HCT116 (cell line): ENCODE data around the gene DDOST. TPM values are rescaled to one million over a fixed set of nuclear protein-coding genes. Genes with fewer than 3 reads are reported as not detected.

Experiments used
- ATAC-seq: fragments of 200-7000 bp; cut with Tn5 transposase; 2 replicates; pipeline ENCODE4 v1.9.1; 2020; ENCODE audit warnings: mild to moderate bottlenecking, moderate library complexity
- BruUV-seq: library from RNA; stranded (reverse); fragments of 400-500 nt; replicated peaks from 2 replicates; lab custom pipeline; 2021; lab: Mats Ljungman, UMichigan
- CTCF ChIA-PET: fragments of 300-600 bp; sonication (Branson Sonifier 250); formaldehyde crosslinking; loops from one replicate; lab custom pipeline; 2021; ENCODE audit warnings: antibody characterized with exemption; lab: Charles Lee
- POLR2A ChIA-PET: fragments of 300-600, 350-600 bp; sonication (Branson Sonifier 250); formaldehyde crosslinking; loops from one replicate; lab custom pipeline; 2021; ENCODE audit warnings: antibody characterized with exemption; lab: Charles Lee
- RAD21 ChIA-PET, 2 experiments: fragments of 300-600 bp; sonication (Branson Sonifier 250); formaldehyde crosslinking; loops; one replicate each; lab custom pipeline; 2023; ENCODE audit warnings: low total read pairs in 2 of 2; ENCODE audit not compliant: uncharacterized antibody in 2 of 2, unreplicated experiment in 2 of 2, low non-redundant PET in 1 of 2; lab: Charles Lee
- DNase-seq: peaks from one replicate; pipeline ENCODE4 v3.0.0-alpha.2; 2010; ENCODE audit warnings: low read depth, low spot score
- H2AFZ ChIP-seq: fragments of 200-600 bp; shearing (Covaris generic), sonication (generic); 2 replicates; pipeline ENCODE4 v1.6.1; 2017; ENCODE audit warnings: low read depth, mixed run types, mixed read lengths, antibody characterized with exemption, low read length; ENCODE audit not compliant: poor library complexity, severe bottlenecking
- H3K27ac ChIP-seq: 2 replicates; pipeline ENCODE4 v1.5.1; 2012; ENCODE audit warnings: low read depth, low read length
- H3K27me3 ChIP-seq: fragments of 200-600 bp; sonication (generic); 2 replicates; pipeline ENCODE4 v1.6.1; 2016; ENCODE audit warnings: mixed run types, low read length, mixed read lengths; ENCODE audit not compliant: insufficient read depth
- H3K36me3 ChIP-seq, 2 experiments: fragments of 200-500 bp in 1 of 2; fragments of 200-600 bp in 1 of 2; sonication (Bioruptor generic) in 1 of 2; sonication (generic) in 1 of 2; 2 replicates each; pipeline versions ENCODE4 v1.5.1 to v1.6.1; 2014 to 2016; ENCODE audit warnings: low read length in 2 of 2, inconsistent platforms in 1 of 2, mixed read lengths in 1 of 2, mixed run types in 1 of 2; ENCODE audit not compliant: insufficient read depth in 2 of 2, control insufficient read depth in 1 of 2
- H3K4me1 ChIP-seq, 2 experiments: fragments of 200-600 bp in 1 of 2; sonication (generic) in 1 of 2; 2 replicates each; pipeline versions ENCODE4 v1.5.1 to v1.6.1; 2012 to 2017; ENCODE audit warnings: low read length in 2 of 2, inconsistent platforms in 1 of 2, mild to moderate bottlenecking in 1 of 2, mixed read lengths in 1 of 2, mixed run types in 1 of 2, moderate library complexity in 1 of 2; ENCODE audit not compliant: insufficient read depth in 2 of 2, control insufficient read depth in 1 of 2
- H3K4me2 ChIP-seq: fragments of 200-600 bp; sonication (generic); 2 replicates; pipeline ENCODE4 v1.6.1; 2017; ENCODE audit warnings: mixed run types, low read length, mixed read lengths
- H3K4me3 ChIP-seq, 2 experiments: fragments of 200-600 bp in 1 of 2; sonication (generic) in 1 of 2; replicated peaks in 1 of 2; 2 replicates each; pipeline ENCODE4 v1.5.1; 2011 to 2016; ENCODE audit warnings: low read length in 2 of 2, control low read depth in 1 of 2, low read depth in 1 of 2, mild to moderate bottlenecking in 1 of 2, mixed read lengths in 1 of 2, mixed run types in 1 of 2
- H3K79me2 ChIP-seq: fragments of 200-600 bp; sonication (generic); 2 replicates; pipeline ENCODE4 v1.6.1; 2017; ENCODE audit warnings: mild to moderate bottlenecking, mixed run types, low read length, moderate library complexity, mixed read lengths; ENCODE audit not compliant: insufficient read depth
- H3K9ac ChIP-seq: fragments of 200-600 bp; sonication (generic); 2 replicates; pipeline ENCODE4 v1.6.1; 2016; ENCODE audit warnings: low read length, mixed read lengths
- H3K9me2 ChIP-seq: fragments of 200-600 bp; sonication (generic), shearing (Covaris generic); 2 replicates; pipeline ENCODE4 v1.6.1; 2017; ENCODE audit warnings: mixed run types, mild to moderate bottlenecking, moderate library complexity; ENCODE audit not compliant: insufficient read depth
- H3K9me3 ChIP-seq, 2 experiments: fragments of 200-500 bp in 1 of 2; fragments of 200-600 bp in 1 of 2; sonication (Bioruptor generic) in 1 of 2; sonication (generic) in 1 of 2; 2 replicates each; pipeline ENCODE4 v1.6.1; 2014 to 2017; ENCODE audit warnings: low read length in 2 of 2, mixed read lengths in 2 of 2, inconsistent platforms in 1 of 2, low read depth in 1 of 2, mild to moderate bottlenecking in 1 of 2, mixed run types in 1 of 2, moderate library complexity in 1 of 2; ENCODE audit not compliant: control insufficient read depth in 1 of 2, insufficient read depth in 1 of 2
- H4K20me1 ChIP-seq: fragments of 200-600 bp; sonication (generic), shearing (Covaris generic); 2 replicates; pipeline ENCODE4 v1.6.1; 2017; ENCODE audit warnings: mixed run types, mild to moderate bottlenecking, moderate library complexity; ENCODE audit not compliant: insufficient read depth
- CBX3 ChIP-seq: IDR thresholded peaks from 2 replicates; pipeline ENCODE4 v1.6.1; 2012; ENCODE audit warnings: low read depth
- CEBPB ChIP-seq: IDR thresholded peaks from 2 replicates; pipeline ENCODE4 v1.6.1; 2012; ENCODE audit warnings: low read depth
- EGR1 ChIP-seq: IDR thresholded peaks from 2 replicates; pipeline ENCODE4 v1.6.1; 2012; ENCODE audit warnings: low read depth
- ELF1 ChIP-seq: IDR thresholded peaks from 2 replicates; pipeline ENCODE4 v1.6.1; 2012; ENCODE audit warnings: low read depth, borderline replicate concordance
- EZH2 ChIP-seq: fragments of 200-600 bp; sonication (generic); IDR thresholded peaks from 2 replicates; pipeline ENCODE4 v1.6.1; 2017; ENCODE audit warnings: antibody characterized with exemption, mixed run types
- FOSL1 ChIP-seq: IDR thresholded peaks from 2 replicates; pipeline ENCODE4 v1.6.1; 2012; ENCODE audit warnings: low read depth
- JUND ChIP-seq: IDR thresholded peaks from 2 replicates; pipeline ENCODE4 v1.6.1; 2012
- POLR2A ChIP-seq: IDR thresholded peaks from 2 replicates; pipeline ENCODE4 v1.7.0; 2011; ENCODE audit warnings: borderline replicate concordance; ENCODE audit not compliant: insufficient read depth, insufficient read length; ENCODE audit errors: extremely low read depth
- RAD21 ChIP-seq: IDR thresholded peaks from 2 replicates; pipeline ENCODE4 v1.6.1; 2012; ENCODE audit warnings: low read depth, mild to moderate bottlenecking
- SIN3A ChIP-seq: IDR thresholded peaks from 2 replicates; pipeline ENCODE4 v1.6.1; 2012; ENCODE audit warnings: low read depth
- SRF ChIP-seq: IDR thresholded peaks from 2 replicates; pipeline ENCODE4 v1.6.1; 2012; ENCODE audit warnings: low read depth
- YY1 ChIP-seq: IDR thresholded peaks from 2 replicates; pipeline ENCODE4 v1.6.1; 2011; ENCODE audit warnings: low read length, low read depth, moderate library complexity, mild to moderate bottlenecking; ENCODE audit not compliant: insufficient replicate concordance; ENCODE audit errors: extremely low read depth
- ZFX ChIP-seq: fragments of 450-650 bp; IDR thresholded peaks from 2 replicates; pipeline ENCODE4 v1.6.1; 2017
- ZNF274 ChIP-seq: fragments of 200-500 bp; sonication (Bioruptor generic); IDR thresholded peaks from 2 replicates; pipeline ENCODE4 v1.6.1; 2014; ENCODE audit warnings: mild to moderate bottlenecking, low read depth, low read length, inconsistent platforms
- intact Hi-C: fragments of 100-400 bp; cut with micrococcal nuclease; formaldehyde crosslinking; loops from 2 replicates; pipeline ENCODE4 v1.10.0; 2022
- total RNA-seq: library from RNA; stranded (reverse); gene quantifications from one replicate; pipeline ENCODE4 v1.2.1, GENCODE V29; 2021; ENCODE audit not compliant: unreplicated experiment
- TF ChIP-seq, protein P1 (sequence below): IDR thresholded peaks from 2 replicates; pipeline ENCODE4 v1.6.1; 2012
- TF ChIP-seq, protein P2 (sequence below): IDR thresholded peaks from 2 replicates; pipeline ENCODE4 v1.6.1; 2011; ENCODE audit warnings: mild to moderate bottlenecking, low read length, moderate library complexity; ENCODE audit not compliant: insufficient replicate concordance; ENCODE audit errors: extremely low read depth
- TF ChIP-seq, protein P3 (sequence below): IDR thresholded peaks from 2 replicates; pipeline ENCODE4 v1.6.1; 2012; ENCODE audit warnings: low read depth
- TF ChIP-seq, protein P4 (sequence below), 3 experiments: fragments of 200-600 bp in 1 of 3; sonication (generic) in 1 of 3; IDR thresholded peaks in 2 of 3; conservative IDR thresholded peaks in 1 of 3; 2 replicates each; pipeline ENCODE4 v1.5.1; 2012 to 2017; ENCODE audit warnings: low read depth in 2 of 3, low read length in 2 of 3, antibody characterized with exemption in 1 of 3, borderline replicate concordance in 1 of 3, control low read depth in 1 of 3, mild to moderate bottlenecking in 1 of 3, mixed read lengths in 1 of 3, mixed run types in 1 of 3, moderate library complexity in 1 of 3; ENCODE audit not compliant: insufficient read depth in 1 of 3

DDOST gene
- total RNA-seq, 1 experiment from 2014 or later: 387 TPM

DNA sequence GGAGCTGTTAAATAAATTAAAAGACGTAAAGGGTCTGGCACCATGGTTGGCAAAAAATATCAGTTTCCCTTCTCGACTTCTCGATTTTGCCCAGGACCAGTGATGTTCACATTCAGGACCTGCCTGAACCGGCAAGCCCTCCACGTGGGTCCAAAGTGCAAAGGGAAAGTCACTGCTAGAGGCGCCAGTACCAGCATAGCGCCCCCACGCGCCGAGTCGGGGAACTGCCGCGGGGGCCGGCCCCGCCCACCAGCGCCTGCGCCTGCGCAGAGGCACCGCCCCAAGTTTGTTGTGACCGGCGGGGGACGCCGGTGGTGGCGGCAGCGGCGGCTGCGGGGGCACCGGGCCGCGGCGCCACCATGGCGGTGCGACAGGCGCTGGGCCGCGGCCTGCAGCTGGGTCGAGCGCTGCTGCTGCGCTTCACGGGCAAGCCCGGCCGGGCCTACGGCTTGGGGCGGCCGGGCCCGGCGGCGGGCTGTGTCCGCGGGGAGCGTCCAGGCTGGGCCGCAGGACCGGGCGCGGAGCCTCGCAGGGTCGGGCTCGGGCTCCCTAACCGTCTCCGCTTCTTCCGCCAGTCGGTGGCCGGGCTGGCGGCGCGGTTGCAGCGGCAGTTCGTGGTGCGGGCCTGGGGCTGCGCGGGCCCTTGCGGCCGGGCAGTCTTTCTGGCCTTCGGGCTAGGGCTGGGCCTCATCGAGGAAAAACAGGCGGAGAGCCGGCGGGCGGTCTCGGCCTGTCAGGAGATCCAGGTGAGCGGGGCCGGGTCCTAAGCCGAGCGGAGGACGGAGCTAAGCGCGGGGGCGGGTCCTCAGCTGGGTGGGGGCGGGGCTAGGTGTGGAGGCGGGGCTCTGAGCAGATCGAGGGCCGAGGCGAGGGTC, 27.7 kb downstream of the DDOST start, which contains the start of gene PINK1:
Gene PINK1, plus strand, starts transcription at position 269 of the 875 bp plus-strand sequence. Its CDS starts 91 bp downstream, at position 360.
- intact Hi-C loops: loop anchor here (1.0 to 10.0 kb wide), 4 partner anchors 58 to 419 kb away; no protein-coding TSS in a partner anchor
- Histone ChIP-seq H3K36me3 (no peaks in the 10 kb centered on the region), H2AFZ (peak within 1 kb of the TSS; percentile 89), H4K20me1 (no peaks in the 10 kb centered on the region), H3K4me3 (peak within 1 kb of the TSS; percentile 60 to 61), H3K27me3 (no peaks in the 10 kb centered on the region), H3K9me3 (no peaks in the 10 kb centered on the region; a peak in 1 of 4 replicates), H3K79me2 (no peaks in the 10 kb centered on the region), H3K4me1 (peaks cover 8 to 22% of the 10 kb centered on the region in 2 experiments), H3K9me2 (no peaks in the 10 kb centered on the region), H3K9ac (peak within 1 kb of the TSS; percentile 54), H3K4me2 (peak within 1 kb of the TSS; percentile 82), H3K27ac (peak within 1 kb of the TSS; percentile 95)
- ChIA-PET POLR2A (interaction anchor here (0.6 to 2.3 kb wide), 7 partner anchors 12 to 747 kb away, joined by 3 to 10 read pairs (median 5); no protein-coding TSS in a partner anchor), CTCF (interaction anchor here (0.6 to 5.6 kb wide), 27 partner anchors 8 to 562 kb away, joined by 3 to 74 read pairs (median 4); partner anchors contain the start of genes CDA, DDOST and MUL1), RAD21 (interaction anchor here (0.6 to 2.9 kb wide), 6 partner anchors 20 to 110 kb away, joined by 3 to 23 read pairs (median 4); no protein-coding TSS in a partner anchor)
- BruUV-seq: no TSS peak
- DNase-seq (peak; percentile 57), ATAC-seq (peak; percentile 87)
- no peak for TF ChIP-seq POLR2A
- TF ChIP-seq ELF1: no peak
- TF ChIP-seq, protein P1, sequence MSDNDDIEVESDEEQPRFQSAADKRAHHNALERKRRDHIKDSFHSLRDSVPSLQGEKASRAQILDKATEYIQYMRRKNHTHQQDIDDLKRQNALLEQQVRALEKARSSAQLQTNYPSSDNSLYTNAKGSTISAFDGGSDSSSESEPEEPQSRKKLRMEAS: peak; percentile 95
- no peak for TF ChIP-seq CEBPB
- TF ChIP-seq, protein P2, sequence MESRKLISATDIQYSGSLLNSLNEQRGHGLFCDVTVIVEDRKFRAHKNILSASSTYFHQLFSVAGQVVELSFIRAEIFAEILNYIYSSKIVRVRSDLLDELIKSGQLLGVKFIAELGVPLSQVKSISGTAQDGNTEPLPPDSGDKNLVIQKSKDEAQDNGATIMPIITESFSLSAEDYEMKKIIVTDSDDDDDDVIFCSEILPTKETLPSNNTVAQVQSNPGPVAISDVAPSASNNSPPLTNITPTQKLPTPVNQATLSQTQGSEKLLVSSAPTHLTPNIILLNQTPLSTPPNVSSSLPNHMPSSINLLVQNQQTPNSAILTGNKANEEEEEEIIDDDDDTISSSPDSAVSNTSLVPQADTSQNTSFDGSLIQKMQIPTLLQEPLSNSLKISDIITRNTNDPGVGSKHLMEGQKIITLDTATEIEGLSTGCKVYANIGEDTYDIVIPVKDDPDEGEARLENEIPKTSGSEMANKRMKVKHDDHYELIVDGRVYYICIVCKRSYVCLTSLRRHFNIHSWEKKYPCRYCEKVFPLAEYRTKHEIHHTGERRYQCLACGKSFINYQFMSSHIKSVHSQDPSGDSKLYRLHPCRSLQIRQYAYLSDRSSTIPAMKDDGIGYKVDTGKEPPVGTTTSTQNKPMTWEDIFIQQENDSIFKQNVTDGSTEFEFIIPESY: peak; percentile 25
- TF ChIP-seq YY1: peak; percentile 48
- TF ChIP-seq RAD21: peak; percentile 84
- no peak for TF ChIP-seq ZNF274
- no peak for TF ChIP-seq FOSL1
- TF ChIP-seq CBX3: no peak
- no peak for TF ChIP-seq EZH2
- TF ChIP-seq JUND: no peak
- TF ChIP-seq SIN3A: no peak
- TF ChIP-seq, protein P3, sequence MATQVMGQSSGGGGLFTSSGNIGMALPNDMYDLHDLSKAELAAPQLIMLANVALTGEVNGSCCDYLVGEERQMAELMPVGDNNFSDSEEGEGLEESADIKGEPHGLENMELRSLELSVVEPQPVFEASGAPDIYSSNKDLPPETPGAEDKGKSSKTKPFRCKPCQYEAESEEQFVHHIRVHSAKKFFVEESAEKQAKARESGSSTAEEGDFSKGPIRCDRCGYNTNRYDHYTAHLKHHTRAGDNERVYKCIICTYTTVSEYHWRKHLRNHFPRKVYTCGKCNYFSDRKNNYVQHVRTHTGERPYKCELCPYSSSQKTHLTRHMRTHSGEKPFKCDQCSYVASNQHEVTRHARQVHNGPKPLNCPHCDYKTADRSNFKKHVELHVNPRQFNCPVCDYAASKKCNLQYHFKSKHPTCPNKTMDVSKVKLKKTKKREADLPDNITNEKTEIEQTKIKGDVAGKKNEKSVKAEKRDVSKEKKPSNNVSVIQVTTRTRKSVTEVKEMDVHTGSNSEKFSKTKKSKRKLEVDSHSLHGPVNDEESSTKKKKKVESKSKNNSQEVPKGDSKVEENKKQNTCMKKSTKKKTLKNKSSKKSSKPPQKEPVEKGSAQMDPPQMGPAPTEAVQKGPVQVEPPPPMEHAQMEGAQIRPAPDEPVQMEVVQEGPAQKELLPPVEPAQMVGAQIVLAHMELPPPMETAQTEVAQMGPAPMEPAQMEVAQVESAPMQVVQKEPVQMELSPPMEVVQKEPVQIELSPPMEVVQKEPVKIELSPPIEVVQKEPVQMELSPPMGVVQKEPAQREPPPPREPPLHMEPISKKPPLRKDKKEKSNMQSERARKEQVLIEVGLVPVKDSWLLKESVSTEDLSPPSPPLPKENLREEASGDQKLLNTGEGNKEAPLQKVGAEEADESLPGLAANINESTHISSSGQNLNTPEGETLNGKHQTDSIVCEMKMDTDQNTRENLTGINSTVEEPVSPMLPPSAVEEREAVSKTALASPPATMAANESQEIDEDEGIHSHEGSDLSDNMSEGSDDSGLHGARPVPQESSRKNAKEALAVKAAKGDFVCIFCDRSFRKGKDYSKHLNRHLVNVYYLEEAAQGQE: no peak
- peak; percentile 55; the same call in 1 of the 2 replicates for TF ChIP-seq EGR1
- TF ChIP-seq ZFX: peak; percentile 78
- no peak for TF ChIP-seq SRF
- TF ChIP-seq, protein P4, sequence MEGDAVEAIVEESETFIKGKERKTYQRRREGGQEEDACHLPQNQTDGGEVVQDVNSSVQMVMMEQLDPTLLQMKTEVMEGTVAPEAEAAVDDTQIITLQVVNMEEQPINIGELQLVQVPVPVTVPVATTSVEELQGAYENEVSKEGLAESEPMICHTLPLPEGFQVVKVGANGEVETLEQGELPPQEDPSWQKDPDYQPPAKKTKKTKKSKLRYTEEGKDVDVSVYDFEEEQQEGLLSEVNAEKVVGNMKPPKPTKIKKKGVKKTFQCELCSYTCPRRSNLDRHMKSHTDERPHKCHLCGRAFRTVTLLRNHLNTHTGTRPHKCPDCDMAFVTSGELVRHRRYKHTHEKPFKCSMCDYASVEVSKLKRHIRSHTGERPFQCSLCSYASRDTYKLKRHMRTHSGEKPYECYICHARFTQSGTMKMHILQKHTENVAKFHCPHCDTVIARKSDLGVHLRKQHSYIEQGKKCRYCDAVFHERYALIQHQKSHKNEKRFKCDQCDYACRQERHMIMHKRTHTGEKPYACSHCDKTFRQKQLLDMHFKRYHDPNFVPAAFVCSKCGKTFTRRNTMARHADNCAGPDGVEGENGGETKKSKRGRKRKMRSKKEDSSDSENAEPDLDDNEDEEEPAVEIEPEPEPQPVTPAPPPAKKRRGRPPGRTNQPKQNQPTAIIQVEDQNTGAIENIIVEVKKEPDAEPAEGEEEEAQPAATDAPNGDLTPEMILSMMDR (IDR thresholded peaks at IDR 0.05 in 2 of 3, conservative IDR thresholded peaks at IDR 0.05 in 1 of 3; ENCODE audit: borderline replicate concordance in 1 of 3, insufficient read depth in 1 of 3, low read depth in 2 of 3, low read length in 2 of 3): peak; percentile 85 to 98 (median 95)
